ENCODE data around the gene ADAMTS14.

DNA sequence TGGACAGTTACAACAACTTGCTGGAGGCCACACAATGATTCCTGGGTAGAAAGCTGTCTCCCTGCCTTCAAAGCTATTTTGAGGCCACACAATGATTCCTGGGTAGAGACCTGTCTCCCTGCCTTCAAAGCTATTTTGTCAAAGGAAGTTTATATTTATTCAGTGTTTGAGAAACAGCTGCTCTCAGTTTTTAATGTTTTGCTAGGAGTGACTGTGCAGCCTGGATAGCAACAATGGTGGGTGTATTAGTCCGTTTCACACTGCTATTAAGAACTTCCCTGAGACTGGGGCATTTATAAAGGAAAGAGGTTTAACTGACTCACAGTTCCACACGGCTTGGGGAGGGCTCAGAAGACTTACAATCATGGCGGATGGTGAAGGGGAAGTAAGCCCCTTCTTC, 139.6 kb downstream of the ADAMTS14 start:
- TF ChIP-seq CTCF (IDR thresholded peaks at IDR 0.05), result no peak
- no peak for TF ChIP-seq POLR2A (IDR thresholded peaks at IDR 0.05)

Data from adrenal gland (tissue), 5 donors.